Lung (tissue), 16 donors: ENCODE measurements around the gene OTOL1. TPM values are rescaled to one million over a fixed set of nuclear protein-coding genes. Genes with fewer than 3 reads are reported as not detected.

Source experiments
- ATAC-seq: fragments of 200-7000 bp; cut with Tn5 transposase; one replicate; pipeline ENCODE4 v1.9.1; 2020; ENCODE audit warnings: moderate number of reproducible peaks; ENCODE audit not compliant: insufficient read depth, low FRiP score
- DNase-seq, 3 donors: peaks; one replicate each; pipeline ENCODE4 v3.0.0-alpha.2; 2013 to 2017
- H3K27ac ChIP-seq, 2 donors: one replicate each; pipeline ENCODE4 v1.5.1; 2013; ENCODE audit warnings: mild to moderate bottlenecking in 2 of 2, moderate library complexity in 2 of 2, control low read depth in 1 of 2, inconsistent platforms in 1 of 2, low read depth in 1 of 2, low read length in 1 of 2
- H3K27me3 ChIP-seq, 3 donors: one replicate each; pipeline ENCODE4 v1.5.1; 2013; ENCODE audit warnings: low read length in 2 of 3; ENCODE audit not compliant: control insufficient read depth in 3 of 3, insufficient read depth in 3 of 3
- H3K36me3 ChIP-seq, 4 donors: one replicate each; pipeline ENCODE4 v1.5.1; 2013; ENCODE audit warnings: low read length in 4 of 4, mild to moderate bottlenecking in 1 of 4, moderate library complexity in 1 of 4; ENCODE audit not compliant: control insufficient read depth in 4 of 4, insufficient read depth in 4 of 4
- H3K4me1 ChIP-seq, 5 donors: one replicate each; pipeline ENCODE4 v1.5.1; 2013; ENCODE audit warnings: low read length in 5 of 5, mild to moderate bottlenecking in 2 of 5, moderate library complexity in 1 of 5; ENCODE audit not compliant: control insufficient read depth in 5 of 5, insufficient read depth in 5 of 5
- H3K4me3 ChIP-seq: one replicate; pipeline ENCODE4 v1.5.1; 2013; ENCODE audit warnings: mild to moderate bottlenecking, control low read depth, moderate library complexity
- H3K9ac ChIP-seq, 2 donors: one replicate each; pipeline ENCODE4 v1.5.1; 2013; ENCODE audit warnings: low read length in 2 of 2, control low read depth in 1 of 2; ENCODE audit not compliant: insufficient read depth in 1 of 2
- H3K9me3 ChIP-seq, 4 donors: one replicate each; pipeline ENCODE4 v1.5.1; 2013; ENCODE audit warnings: low read length in 3 of 4, mild to moderate bottlenecking in 1 of 4, moderate library complexity in 1 of 4; ENCODE audit not compliant: control insufficient read depth in 4 of 4, insufficient read depth in 3 of 4
- WGBS, 2 donors: extraction: QIAGEN DNeasy Blood & Tissue Kit; methylation state at CpG; one replicate each; pipeline ENCODE4 v1.1.7; 2013; 5-methylcytosine and 5-hydroxymethylcytosine counted together
- long read RNA-seq, 5 donors: transcript quantifications; one replicate each; lab custom pipeline, GENCODE V29; 2026
- polyA plus RNA-seq, 2 donors: library from polyadenylated mRNA; stranded (reverse); fragments of 200-250 nt; gene quantifications; one replicate each; pipeline ENCODE4 v1.2.1, GENCODE V29; 2013
- total RNA-seq, 2 donors: library from RNA; depleted of rRNA in 1 of 2; stranded (reverse); fragments of >200 nt in 1 of 2; gene quantifications; one replicate each; pipeline ENCODE4 v1.2.1, GENCODE V29; 2014 to 2021
- TF ChIP-seq, protein P1 (sequence below): IDR thresholded peaks from 2 replicates; pipeline ENCODE4 v1.5.1; 2012; ENCODE audit warnings: mild to moderate bottlenecking; ENCODE audit errors: control extremely low read depth, extremely low read depth
- donor health status: control.
- donor health status: control.
- donor health status: Bipolar disorder and iron deficiency.
- donor health status: healthy.
- donor health status: DM: yes; HTN: yes; CAD: no.

The OTOL1 gene
- total RNA-seq (not detected), polyA plus RNA-seq (not detected)
- long read RNA-seq, donor 1, result 0 reads
- long read RNA-seq, donor 2, result 0 reads
- long read RNA-seq, donor 3, result 0 reads
- long read RNA-seq, donor 4, result 0 reads
- long read RNA-seq, donor 5, result 0 reads

DNA sequence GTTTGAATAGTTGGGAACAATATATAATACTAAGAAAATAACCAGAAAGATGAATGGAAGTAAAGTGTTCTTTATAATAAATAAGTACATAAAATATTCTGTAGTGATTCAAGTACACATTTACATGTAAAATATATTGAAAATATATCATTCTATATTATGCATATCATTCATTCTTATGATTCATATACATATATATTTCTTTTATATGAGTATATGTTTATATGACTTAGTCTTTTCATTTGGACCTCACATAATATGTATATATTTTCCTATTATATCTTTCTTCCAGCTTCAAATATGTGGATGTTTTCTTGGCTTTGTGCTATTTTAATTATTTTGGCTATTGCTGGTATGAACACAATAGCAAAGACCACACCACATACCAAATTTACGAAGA is at the start of gene OTOL1:
Gene OTOL1 (plus strand): TSS at position 301 of the 400 bp plus-strand sequence. CDS start 0 bp downstream, at position 301.
- WGBS, 2 donors, result 63 to 80% methylated on average over 1 of the region's 1 CpG
- ATAC-seq, result no peak
- DNase-seq, result no peak
- no peak within 1 kb of the TSS for H3K9ac ChIP-seq
- no peaks in the 10 kb centered on the region for H3K36me3 ChIP-seq
- H3K4me3 ChIP-seq, result no peak within 1 kb of the TSS
- peaks cover 0 to 6% (median 0%) of the 10 kb centered on the region in 4 donors for H3K9me3 ChIP-seq
- TF ChIP-seq, protein P1, sequence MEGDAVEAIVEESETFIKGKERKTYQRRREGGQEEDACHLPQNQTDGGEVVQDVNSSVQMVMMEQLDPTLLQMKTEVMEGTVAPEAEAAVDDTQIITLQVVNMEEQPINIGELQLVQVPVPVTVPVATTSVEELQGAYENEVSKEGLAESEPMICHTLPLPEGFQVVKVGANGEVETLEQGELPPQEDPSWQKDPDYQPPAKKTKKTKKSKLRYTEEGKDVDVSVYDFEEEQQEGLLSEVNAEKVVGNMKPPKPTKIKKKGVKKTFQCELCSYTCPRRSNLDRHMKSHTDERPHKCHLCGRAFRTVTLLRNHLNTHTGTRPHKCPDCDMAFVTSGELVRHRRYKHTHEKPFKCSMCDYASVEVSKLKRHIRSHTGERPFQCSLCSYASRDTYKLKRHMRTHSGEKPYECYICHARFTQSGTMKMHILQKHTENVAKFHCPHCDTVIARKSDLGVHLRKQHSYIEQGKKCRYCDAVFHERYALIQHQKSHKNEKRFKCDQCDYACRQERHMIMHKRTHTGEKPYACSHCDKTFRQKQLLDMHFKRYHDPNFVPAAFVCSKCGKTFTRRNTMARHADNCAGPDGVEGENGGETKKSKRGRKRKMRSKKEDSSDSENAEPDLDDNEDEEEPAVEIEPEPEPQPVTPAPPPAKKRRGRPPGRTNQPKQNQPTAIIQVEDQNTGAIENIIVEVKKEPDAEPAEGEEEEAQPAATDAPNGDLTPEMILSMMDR, result no peak
- no peak within 1 kb of the TSS for H3K27ac ChIP-seq
- H3K4me1 ChIP-seq, result no peaks in the 10 kb centered on the region
- H3K27me3 ChIP-seq, result no peaks in the 10 kb centered on the region

DNA sequence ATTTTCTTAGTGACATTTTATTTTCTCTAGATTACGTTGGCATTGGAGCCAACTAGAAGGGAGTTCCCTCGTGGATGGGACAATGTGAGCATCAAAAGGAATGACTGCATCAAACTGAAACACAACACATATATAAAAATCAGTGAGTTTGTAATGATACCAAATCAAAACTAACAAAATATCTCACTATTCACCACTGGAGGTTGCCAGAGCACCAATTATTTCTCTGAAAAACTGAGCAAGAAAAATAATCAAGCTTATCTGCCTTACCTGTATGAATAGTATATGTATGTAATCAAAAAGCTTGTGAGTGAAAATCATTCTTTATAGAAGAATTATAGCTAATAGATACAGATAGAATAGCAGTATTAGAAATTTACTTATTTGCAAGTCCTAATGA is 46.8 kb upstream of the OTOL1 start:
- Histone ChIP-seq H3K9ac (no peak overlapping the region), H3K36me3 (no peaks in the 10 kb centered on the region), H3K9me3 (peaks cover 0 to 2% (median 0%) of the 10 kb centered on the region in 4 donors), H3K27ac (no peak overlapping the region), H3K4me1 (no peaks in the 10 kb centered on the region), H3K27me3 (no peaks in the 10 kb centered on the region), H3K4me3 (no peak overlapping the region)
- TF ChIP-seq, protein P1, result no peak
- no peak for DNase-seq
- 74 to 86% methylated on average over 2 of the region's 2 CpGs for WGBS, 2 donors
- ATAC-seq, result no peak

DNA sequence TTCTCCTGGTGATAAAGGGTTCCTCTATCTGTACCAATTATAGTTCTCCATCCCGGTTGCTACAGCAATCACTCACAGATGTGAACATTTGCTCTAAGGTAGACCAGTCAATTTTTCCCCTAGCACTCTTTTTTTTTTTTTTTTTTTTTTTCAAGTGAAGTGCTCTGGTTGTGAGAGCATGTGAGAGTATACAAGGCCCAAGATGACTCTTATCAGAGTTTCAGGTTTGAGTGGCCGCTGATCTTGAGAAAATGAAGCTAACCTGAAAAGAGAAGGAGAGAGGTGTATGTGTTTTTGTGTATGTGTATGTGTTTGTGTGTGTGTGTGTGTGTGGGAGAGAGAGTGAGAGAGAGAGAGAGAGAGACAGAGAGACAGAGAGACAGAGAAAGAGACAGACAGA is 44.4 kb upstream of the OTOL1 start:
- Histone ChIP-seq H3K4me1 (no peaks in the 10 kb centered on the region), H3K4me3 (no peak overlapping the region), H3K27ac (no peak overlapping the region), H3K36me3 (no peaks in the 10 kb centered on the region), H3K27me3 (no peaks in the 10 kb centered on the region), H3K9ac (no peak overlapping the region), H3K9me3 (no peaks in the 10 kb centered on the region)
- ATAC-seq, result no peak
- TF ChIP-seq, protein P1, result no peak
- 51 to 61% methylated on average over 2 of the region's 2 CpGs for WGBS, 2 donors
- peak in 1 of 3 donors; percentile 25 for DNase-seq

DNA sequence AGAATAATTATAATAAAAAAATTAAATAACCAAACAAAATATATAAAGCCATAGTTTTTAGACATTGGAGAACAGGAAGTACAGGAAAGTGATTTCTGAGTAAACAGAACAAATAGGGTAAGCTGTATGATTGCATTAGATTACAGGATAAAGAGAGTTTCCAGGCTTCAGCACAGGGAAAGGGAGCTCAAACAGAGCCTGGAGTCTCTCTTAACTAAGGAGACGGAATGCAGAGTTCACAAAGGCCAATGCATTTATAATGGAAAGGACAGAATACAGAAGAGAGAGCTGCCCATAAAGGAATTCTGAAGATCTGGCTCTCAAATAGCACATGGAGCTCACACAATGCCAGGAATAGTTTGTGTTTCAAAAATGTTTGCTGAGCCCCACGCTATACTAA is 42.0 kb upstream of the OTOL1 start:
- Histone ChIP-seq H3K4me3 (no peak overlapping the region), H3K27me3 (no peaks in the 10 kb centered on the region), H3K9ac (no peak overlapping the region), H3K4me1 (no peaks in the 10 kb centered on the region), H3K27ac (no peak overlapping the region), H3K36me3 (no peaks in the 10 kb centered on the region), H3K9me3 (no peaks in the 10 kb centered on the region)
- ATAC-seq (no peak), DNase-seq (peak in 1 of 3 donors; percentile 4)
- 63 to 73% methylated on average over 2 of the region's 2 CpGs for WGBS, 2 donors
- TF ChIP-seq, protein P1, result no peak
